Liver (tissue), 9 donors: ENCODE measurements around the gene ZNF786. TPM values are rescaled to one million over a fixed set of nuclear protein-coding genes. Genes with fewer than 3 reads are reported as not detected.

Experiments used
- DNase-seq: peaks from one replicate; pipeline ENCODE4 v3.0.0-alpha.2; 2017; ENCODE audit warnings: low spot score
- H3K27ac ChIP-seq, 2 donors: one replicate each; pipeline ENCODE4 v1.7.0; 2013; ENCODE audit warnings: inconsistent platforms in 2 of 2, low read length in 2 of 2, control low read depth in 1 of 2, low read depth in 1 of 2, mild to moderate bottlenecking in 1 of 2
- H3K27me3 ChIP-seq, 4 donors: one replicate each; pipeline versions ENCODE4 v1.6.1 to v1.7.0; 2013; ENCODE audit warnings: low read length in 3 of 4, inconsistent platforms in 1 of 4, mild to moderate bottlenecking in 1 of 4, moderate library complexity in 1 of 4; ENCODE audit not compliant: control insufficient read depth in 4 of 4, insufficient read depth in 4 of 4
- H3K36me3 ChIP-seq, 4 donors: one replicate each; pipeline versions ENCODE4 v1.6.1 to v1.7.0; 2013; ENCODE audit warnings: low read length in 3 of 4, mild to moderate bottlenecking in 3 of 4, low read depth in 1 of 4, moderate library complexity in 1 of 4; ENCODE audit not compliant: control insufficient read depth in 4 of 4, insufficient read depth in 3 of 4
- H3K4me1 ChIP-seq, 4 donors: one replicate each; pipeline versions ENCODE4 v1.6.1 to v1.7.0; 2013; ENCODE audit warnings: low read length in 3 of 4, mild to moderate bottlenecking in 3 of 4, moderate library complexity in 1 of 4; ENCODE audit not compliant: control insufficient read depth in 4 of 4, insufficient read depth in 4 of 4
- H3K4me3 ChIP-seq, 3 donors: one replicate each; pipeline versions ENCODE4 v1.6.1 to v1.7.0; 2013; ENCODE audit warnings: low read length in 3 of 3, control low read depth in 1 of 3, low read depth in 1 of 3, mild to moderate bottlenecking in 1 of 3
- H3K9ac ChIP-seq, 2 donors: one replicate each; pipeline ENCODE4 v1.7.0; 2013; ENCODE audit warnings: low read length in 2 of 2, mild to moderate bottlenecking in 2 of 2, moderate library complexity in 2 of 2, control low read depth in 1 of 2, low read depth in 1 of 2
- H3K9me3 ChIP-seq, 4 donors: one replicate each; pipeline versions ENCODE4 v1.6.1 to v1.7.0; 2013; ENCODE audit warnings: low read length in 3 of 4; ENCODE audit not compliant: control insufficient read depth in 4 of 4
- CTCF ChIP-seq: fragments of 150-350 bp; IDR thresholded peaks from 2 replicates; pipeline ENCODE4 v1.5.1; 2017; ENCODE audit warnings: improper control_type of control experiment, low read depth, low read length; ENCODE audit not compliant: missing input control
- EGR1 ChIP-seq, 2 donors: IDR thresholded peaks; 2 replicates each; pipeline ENCODE4 v1.6.1; 2016 to 2018; ENCODE audit warnings: antibody characterized with exemption in 2 of 2, low read depth in 2 of 2
- FOXA1 ChIP-seq: IDR thresholded peaks from 2 replicates; pipeline ENCODE4 v1.6.1; 2016; ENCODE audit warnings: antibody characterized with exemption
- FOXA2 ChIP-seq: IDR thresholded peaks from 2 replicates; pipeline ENCODE4 v1.6.1; 2016; ENCODE audit warnings: antibody characterized with exemption
- GABPA ChIP-seq, 2 donors: IDR thresholded peaks in 1 of 2; conservative IDR thresholded peaks in 1 of 2; 2 replicates each; pipeline ENCODE4 v1.6.1; 2016; ENCODE audit warnings: antibody characterized with exemption in 2 of 2, mild to moderate bottlenecking in 1 of 2, moderate library complexity in 1 of 2
- HNF4A ChIP-seq, 2 donors: conservative IDR thresholded peaks; 2 replicates each; pipeline ENCODE4 v1.6.1; 2016; ENCODE audit warnings: antibody characterized with exemption in 2 of 2, mild to moderate bottlenecking in 2 of 2
- HNF4G ChIP-seq: IDR thresholded peaks from 2 replicates; pipeline ENCODE4 v1.6.1; 2016; ENCODE audit warnings: antibody characterized with exemption
- MAX ChIP-seq: IDR thresholded peaks from 2 replicates; pipeline ENCODE4 v1.6.1; 2016; ENCODE audit warnings: antibody characterized with exemption
- NR2F2 ChIP-seq: IDR thresholded peaks from 2 replicates; pipeline ENCODE4 v1.6.1; 2016; ENCODE audit warnings: antibody characterized with exemption
- RAD21 ChIP-seq, 2 donors: IDR thresholded peaks; 2 replicates each; pipeline ENCODE4 v1.6.1; 2016; ENCODE audit warnings: antibody characterized with exemption in 2 of 2, mild to moderate bottlenecking in 2 of 2
- REST ChIP-seq: IDR thresholded peaks from 2 replicates; pipeline ENCODE4 v1.6.1; 2016; ENCODE audit warnings: antibody characterized with exemption, mild to moderate bottlenecking
- RXRA ChIP-seq, 2 donors: IDR thresholded peaks; 2 replicates each; pipeline ENCODE4 v1.6.1; 2017 to 2018; ENCODE audit warnings: antibody characterized with exemption in 2 of 2, mild to moderate bottlenecking in 1 of 2
- SP1 ChIP-seq: IDR thresholded peaks from 2 replicates; pipeline ENCODE4 v1.6.1; 2018; ENCODE audit warnings: antibody characterized with exemption, mild to moderate bottlenecking
- TAF1 ChIP-seq: conservative IDR thresholded peaks from 2 replicates; pipeline ENCODE4 v1.6.1; 2016; ENCODE audit warnings: antibody characterized with exemption, mild to moderate bottlenecking
- YY1 ChIP-seq: IDR thresholded peaks from 2 replicates; pipeline ENCODE4 v1.6.1; 2016; ENCODE audit warnings: antibody characterized with exemption, mild to moderate bottlenecking
- WGBS: extraction: QIAGEN DNeasy Blood & Tissue Kit; methylation state at CpG from one replicate; pipeline ENCODE4 v1.1.7; 2013; 5-methylcytosine and 5-hydroxymethylcytosine counted together
- polyA plus RNA-seq, 2 donors: library from polyadenylated mRNA; stranded (reverse) in 1 of 2; unstranded in 1 of 2; fragments of 200-250 nt in 1 of 2; fragments of >200 nt in 1 of 2; fragmentation: Nextera tagmentation in 1 of 2; extraction: Ambion mirVana in 1 of 2; gene quantifications; one replicate each; pipeline versions ENCODE4 v1.2.1 to v1.2.3, GENCODE V29; 2013 to 2015
- total RNA-seq, 2 donors: library from RNA; depleted of rRNA; stranded (reverse); fragments of >200 nt; gene quantifications; one replicate each; pipeline ENCODE4 v1.2.3, GENCODE V29; 2014
- TF ChIP-seq, protein P1 (sequence below): IDR thresholded peaks from 2 replicates; pipeline ENCODE4 v1.6.1; 2016; ENCODE audit warnings: antibody characterized with exemption
- donor health status: healthy.
- donor health status: healthy.
- donor health status: healthy.
- donor health status: healthy.
- donor health status: healthy.

Gene ZNF786
- total and polyA plus RNA-seq, 4 donors: 1.0 to 5.9 (median 2.3) TPM

GRCh38 chr7:149048805-149049204 lies 41.7 kb downstream of the ZNF786 start (continued):
- no peak for TF ChIP-seq FOXA1
- no peak for TF ChIP-seq HNF4A (conservative IDR thresholded peaks at IDR 0.05)
- TF ChIP-seq, protein P1, sequence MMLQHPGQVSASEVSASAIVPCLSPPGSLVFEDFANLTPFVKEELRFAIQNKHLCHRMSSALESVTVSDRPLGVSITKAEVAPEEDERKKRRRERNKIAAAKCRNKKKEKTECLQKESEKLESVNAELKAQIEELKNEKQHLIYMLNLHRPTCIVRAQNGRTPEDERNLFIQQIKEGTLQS: no peak
- no peak for TF ChIP-seq EGR1 (IDR thresholded peaks at IDR 0.05; ENCODE audit: low read depth in 2 of 2)

- H3K4me3 ChIP-seq: no peak overlapping the region
- no peaks in the 10 kb centered on the region for H3K36me3 ChIP-seq
- no peak for TF ChIP-seq RXRA (IDR thresholded peaks at IDR 0.05)
- TF ChIP-seq, protein P1: no peak
- TF ChIP-seq HNF4G: no peak
- TF ChIP-seq REST: no peak
- TF ChIP-seq FOXA1: no peak
- no peak for TF ChIP-seq EGR1 (IDR thresholded peaks at IDR 0.05; ENCODE audit: low read depth in 2 of 2)
- no peak for TF ChIP-seq CTCF
- TF ChIP-seq RAD21 (IDR thresholded peaks at IDR 0.05): no peak
- no peak for TF ChIP-seq GABPA (IDR thresholded peaks at IDR 0.05 in 1 of 2, conservative IDR thresholded peaks at IDR 0.05 in 1 of 2)
- TF ChIP-seq MAX: no peak
- no peak for TF ChIP-seq SP1
- no peak for TF ChIP-seq HNF4A (conservative IDR thresholded peaks at IDR 0.05)
- TF ChIP-seq FOXA2: no peak
- TF ChIP-seq TAF1: no peak
- no peak for TF ChIP-seq NR2F2
- no peaks in the 10 kb centered on the region for H3K9me3 ChIP-seq
- H3K27me3 ChIP-seq: no peaks in the 10 kb centered on the region
- H3K27ac ChIP-seq: no peak overlapping the region
- no peaks in the 10 kb centered on the region for H3K4me1 ChIP-seq
- DNase-seq: no peak
- H3K9ac ChIP-seq: no peak overlapping the region
- 98% methylated on average over 2 of the region's 2 CpGs for WGBS
Measured at GRCh38 chr7:149046416-149046815, 44.1 kb downstream of the ZNF786 start.

DNA sequence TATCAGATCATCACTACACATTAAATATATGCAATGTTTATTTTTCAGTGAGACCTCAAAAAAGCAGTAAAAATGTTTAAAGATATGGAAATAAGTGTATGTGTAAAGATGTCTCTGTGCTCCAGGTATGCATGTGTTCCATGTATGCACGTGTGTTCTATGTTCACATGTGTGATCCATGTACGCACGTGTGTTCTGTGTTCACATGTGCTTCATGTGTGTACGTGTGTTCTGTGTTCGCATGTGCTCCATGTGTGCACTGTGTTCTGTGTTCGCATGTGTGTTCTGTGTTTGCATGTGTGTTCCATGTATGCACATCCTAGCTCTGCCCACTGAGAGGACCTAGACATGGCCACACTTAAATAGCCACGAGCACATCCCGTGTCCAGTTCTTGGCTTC lies 46.6 kb downstream of the ZNF786 start:
- H3K9ac ChIP-seq: no peak overlapping the region
- H3K27ac ChIP-seq: no peak overlapping the region
- no peaks in the 10 kb centered on the region for H3K9me3 ChIP-seq
- TF ChIP-seq YY1 (no peak), FOXA1 (no peak), HNF4A (conservative IDR thresholded peaks at IDR 0.05) (no peak), NR2F2 (no peak), HNF4G (no peak)
- no peaks in the 10 kb centered on the region for H3K27me3 ChIP-seq
- no peaks in the 10 kb centered on the region for H3K4me1 ChIP-seq
- no peaks in the 10 kb centered on the region for H3K36me3 ChIP-seq
- H3K4me3 ChIP-seq: no peak overlapping the region
- 91% methylated on average over 8 of the region's 8 CpGs for WGBS
- no peak for DNase-seq
